ENCODE results near the gene SGCD.

The SGCD gene

GRCh38 chr5:156378159-156378558 lies 51.2 kb downstream of the SGCD start:
- no peak overlapping the region for H3K4me3 Mint-ChIP-seq
- H3K9me3 Mint-ChIP-seq: no peaks in the 10 kb centered on the region
- H3K27me3 Mint-ChIP-seq: peaks cover 11% of the 10 kb centered on the region
- H3K4me1 Mint-ChIP-seq: peaks cover 7% of the 10 kb centered on the region
- DNase-seq (ENCODE audit: low spot score in 2 of 2) (no peak), ATAC-seq (ENCODE audit: low read depth) (no peak)
- no peaks in the 10 kb centered on the region for H3K36me3 Mint-ChIP-seq
- H3K27ac Mint-ChIP-seq: no peak overlapping the region

DNA sequence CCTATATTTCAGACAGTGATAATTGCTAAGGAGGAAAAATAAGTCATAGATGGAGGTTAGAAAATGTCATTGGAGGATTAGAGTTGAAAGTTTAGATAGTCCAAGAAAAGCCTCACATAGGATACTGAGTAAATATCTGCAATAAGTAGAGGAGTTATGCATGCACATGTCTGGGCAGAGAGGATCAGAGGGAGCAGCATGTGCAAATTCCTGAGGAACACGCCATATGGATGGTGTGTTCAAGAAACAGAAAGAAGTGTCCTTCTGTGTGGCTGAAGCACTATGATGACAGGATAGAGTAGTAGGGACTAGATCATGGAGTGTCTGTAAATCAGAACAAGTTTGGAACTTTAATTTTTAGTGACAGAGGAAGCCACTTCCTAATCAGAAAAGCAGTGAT lies 52.2 kb downstream of the SGCD start:
- DNase-seq (ENCODE audit: low spot score in 2 of 2): no peak
- H3K4me3 Mint-ChIP-seq: no peak overlapping the region
- H3K36me3 Mint-ChIP-seq: no peaks in the 10 kb centered on the region
- peaks cover 7% of the 10 kb centered on the region for H3K4me1 Mint-ChIP-seq
- ATAC-seq (ENCODE audit: low read depth): no peak
- H3K27ac Mint-ChIP-seq: no peak overlapping the region
- no peaks in the 10 kb centered on the region for H3K9me3 Mint-ChIP-seq
- peaks cover 9% of the 10 kb centered on the region for H3K27me3 Mint-ChIP-seq

DNA sequence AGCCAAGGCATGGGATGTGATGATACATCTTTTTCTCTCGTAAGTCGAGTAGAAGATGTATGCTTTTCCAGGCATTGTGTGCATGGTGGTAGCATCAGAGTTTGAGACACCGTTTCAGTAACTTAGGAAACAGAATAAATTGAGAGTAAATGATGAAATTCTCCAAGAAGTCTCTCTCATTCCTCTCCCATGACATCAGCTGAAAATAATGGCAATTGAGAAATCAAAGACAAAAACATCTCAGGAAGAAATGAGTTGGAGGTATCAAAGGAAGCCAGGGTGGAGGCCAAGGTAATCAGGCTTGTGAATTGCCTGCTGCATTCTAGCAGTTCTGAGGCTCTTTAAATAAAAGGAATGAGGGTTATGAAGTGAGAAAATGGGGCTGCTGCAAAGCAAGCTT lies 53.9 kb downstream of the SGCD start:
- no peak overlapping the region for H3K27ac Mint-ChIP-seq
- no peaks in the 10 kb centered on the region for H3K36me3 Mint-ChIP-seq
- H3K4me1 Mint-ChIP-seq: peaks cover 4% of the 10 kb centered on the region
- ATAC-seq (ENCODE audit: low read depth): no peak
- peaks cover 7% of the 10 kb centered on the region for H3K27me3 Mint-ChIP-seq
- DNase-seq (ENCODE audit: low spot score in 2 of 2): no peak
- no peak overlapping the region for H3K4me3 Mint-ChIP-seq
- H3K9me3 Mint-ChIP-seq: no peaks in the 10 kb centered on the region

DNA sequence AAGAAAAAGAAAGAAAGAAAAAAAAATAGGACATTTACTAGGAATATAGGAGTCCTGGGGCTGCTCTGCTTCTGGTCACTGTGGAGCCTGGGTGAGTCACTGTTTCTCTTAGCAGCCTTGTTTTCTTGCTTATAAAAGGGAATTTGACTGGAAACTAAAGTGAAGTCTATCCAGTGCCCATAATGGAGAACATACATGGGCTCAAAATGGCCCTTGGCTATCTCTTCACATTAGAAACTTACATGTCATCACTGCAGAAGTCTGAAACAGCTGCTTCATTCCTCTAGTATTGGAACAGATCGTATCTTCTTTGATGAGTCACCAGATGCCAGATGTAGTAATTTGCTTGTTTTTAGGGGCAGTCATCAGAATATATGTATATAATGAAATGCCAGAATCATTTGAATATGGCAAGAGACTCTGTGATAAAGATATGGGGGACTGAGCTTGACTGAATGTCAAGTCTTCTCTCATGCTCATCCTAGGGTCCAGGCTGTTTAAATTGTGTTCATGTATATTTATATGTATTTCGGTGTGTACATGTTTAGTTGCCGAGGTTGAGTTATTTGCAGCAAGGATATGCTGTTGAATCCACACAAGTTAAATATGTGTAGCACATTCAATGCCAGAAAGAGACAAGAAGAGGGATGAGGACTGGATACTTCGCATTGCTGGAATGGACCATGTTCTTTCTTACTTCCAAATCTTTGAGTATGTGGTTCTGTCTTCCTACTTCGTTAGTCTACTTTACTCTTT lies 56.7 kb downstream of the SGCD start:
- no peaks in the 10 kb centered on the region for H3K4me1 Mint-ChIP-seq
- DNase-seq (ENCODE audit: low spot score in 2 of 2): no peak
- peaks cover 3% of the 10 kb centered on the region for H3K27me3 Mint-ChIP-seq
- no peaks in the 10 kb centered on the region for H3K9me3 Mint-ChIP-seq
- no peaks in the 10 kb centered on the region for H3K36me3 Mint-ChIP-seq
- ATAC-seq (ENCODE audit: low read depth): no peak
- H3K4me3 Mint-ChIP-seq: no peak overlapping the region
- H3K27ac Mint-ChIP-seq: no peak overlapping the region

DNA sequence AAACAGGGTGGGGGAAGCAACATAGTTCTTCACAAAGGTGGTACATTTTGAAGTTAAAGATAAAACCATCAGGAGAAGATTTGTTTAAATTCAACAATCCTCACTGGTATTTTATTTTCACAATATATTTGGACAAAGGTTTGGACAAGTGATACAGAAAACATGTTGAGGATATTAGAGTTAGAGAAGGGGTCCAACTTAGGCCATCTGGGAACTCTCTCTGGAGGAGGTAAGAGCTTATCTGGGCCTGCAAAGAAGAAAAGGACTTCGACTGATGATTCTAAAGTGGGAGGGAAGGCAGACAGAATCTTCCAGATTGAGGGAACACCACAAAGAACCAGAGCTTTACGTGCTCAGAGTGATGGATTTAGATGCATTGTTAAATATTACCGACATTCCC lies 58.5 kb downstream of the SGCD start:
- Mint-ChIP-seq H3K27me3 (peaks cover 1% of the 10 kb centered on the region), H3K27ac (no peak overlapping the region), H3K4me3 (no peak overlapping the region), H3K9me3 (no peaks in the 10 kb centered on the region), H3K36me3 (no peaks in the 10 kb centered on the region), H3K4me1 (no peaks in the 10 kb centered on the region)
- DNase-seq (ENCODE audit: low spot score in 2 of 2) (no peak), ATAC-seq (ENCODE audit: low read depth) (no peak)

- ATAC-seq (ENCODE audit: low read depth) (no peak), DNase-seq (ENCODE audit: low spot score in 2 of 2) (no peak)
- no peaks in the 10 kb centered on the region for H3K4me1 Mint-ChIP-seq
- H3K27ac Mint-ChIP-seq: no peak overlapping the region
- no peaks in the 10 kb centered on the region for H3K36me3 Mint-ChIP-seq
- H3K27me3 Mint-ChIP-seq: peaks cover 2% of the 10 kb centered on the region
- H3K9me3 Mint-ChIP-seq: no peaks in the 10 kb centered on the region
- no peak overlapping the region for H3K4me3 Mint-ChIP-seq
These were observed 60.0 kb downstream of the SGCD start for GRCh38 chr5:156386976-156387375.

DNA sequence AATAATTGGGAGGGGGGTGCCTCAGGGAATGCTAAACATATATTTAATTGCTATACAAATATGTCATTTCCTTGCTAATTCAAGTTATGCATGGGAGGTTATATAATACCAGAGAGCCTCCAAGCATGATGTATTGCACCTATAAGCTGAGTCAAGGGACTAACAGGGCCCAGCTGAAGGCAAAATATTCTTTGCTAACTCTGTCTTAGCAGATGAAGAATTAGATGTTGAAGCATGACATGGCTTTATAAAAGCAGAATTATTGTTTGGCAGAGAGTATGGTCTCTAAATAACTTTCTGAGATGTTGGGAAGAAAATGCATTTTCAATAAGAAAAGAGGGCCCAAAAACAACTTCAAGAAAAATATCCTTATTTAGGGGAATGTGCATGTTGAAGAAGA lies 60.4 kb downstream of the SGCD start:
- Mint-ChIP-seq H3K27ac (no peak overlapping the region), H3K9me3 (no peaks in the 10 kb centered on the region), H3K4me1 (no peaks in the 10 kb centered on the region), H3K36me3 (no peaks in the 10 kb centered on the region), H3K27me3 (peaks cover 3% of the 10 kb centered on the region), H3K4me3 (no peak overlapping the region)
- DNase-seq (ENCODE audit: low spot score in 2 of 2): no peak
- no peak for ATAC-seq (ENCODE audit: low read depth)

DNA sequence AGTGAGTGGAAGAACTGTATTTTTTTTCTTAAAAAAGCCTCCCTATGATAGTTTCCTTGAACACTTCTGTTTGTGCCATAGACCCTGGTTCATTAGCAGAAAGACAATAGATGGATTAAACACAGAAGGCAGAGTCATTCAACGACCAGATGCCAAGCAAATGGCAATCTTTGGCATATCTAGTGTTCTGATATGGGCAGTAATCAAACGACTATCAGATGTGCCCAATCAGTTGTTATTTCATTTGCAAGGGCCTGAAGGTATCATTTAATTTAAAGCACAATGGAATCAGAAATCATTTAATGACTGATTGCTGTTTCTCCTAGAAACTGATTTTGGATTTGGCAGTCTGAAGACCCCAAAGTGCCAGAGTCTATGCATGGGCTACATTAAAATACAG lies 61.3 kb downstream of the SGCD start:
- DNase-seq (ENCODE audit: low spot score in 2 of 2) (no peak), ATAC-seq (ENCODE audit: low read depth) (no peak)
- no peaks in the 10 kb centered on the region for H3K36me3 Mint-ChIP-seq
- H3K27ac Mint-ChIP-seq: no peak overlapping the region
- H3K4me1 Mint-ChIP-seq: no peaks in the 10 kb centered on the region
- no peaks in the 10 kb centered on the region for H3K9me3 Mint-ChIP-seq
- no peak overlapping the region for H3K4me3 Mint-ChIP-seq
- peaks cover 6% of the 10 kb centered on the region for H3K27me3 Mint-ChIP-seq

DNA sequence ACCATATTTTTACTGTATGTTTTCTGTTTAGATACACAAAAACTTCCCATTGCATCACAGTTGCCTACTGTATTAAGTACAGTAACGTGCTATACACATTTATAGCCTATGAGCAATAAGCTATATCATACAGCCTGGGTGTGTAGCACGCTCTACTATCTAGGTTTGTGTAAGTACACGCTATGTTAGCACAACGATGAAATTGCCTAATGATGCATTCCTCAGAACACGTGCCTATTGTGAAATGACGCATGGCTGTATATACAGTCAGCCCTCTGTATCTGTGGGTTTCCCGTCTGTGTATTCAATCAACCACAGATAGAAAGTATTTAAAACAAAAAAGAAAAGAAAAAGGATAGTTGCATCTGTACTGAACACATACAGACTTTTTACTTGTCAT lies 64.2 kb downstream of the SGCD start:
- Mint-ChIP-seq H3K9me3 (no peaks in the 10 kb centered on the region), H3K4me3 (no peak overlapping the region), H3K27ac (no peak overlapping the region), H3K27me3 (peaks cover 11% of the 10 kb centered on the region), H3K36me3 (no peaks in the 10 kb centered on the region), H3K4me1 (peaks cover 3% of the 10 kb centered on the region)
- ATAC-seq (ENCODE audit: low read depth) (no peak), DNase-seq (ENCODE audit: low spot score in 2 of 2) (no peak)

DNA sequence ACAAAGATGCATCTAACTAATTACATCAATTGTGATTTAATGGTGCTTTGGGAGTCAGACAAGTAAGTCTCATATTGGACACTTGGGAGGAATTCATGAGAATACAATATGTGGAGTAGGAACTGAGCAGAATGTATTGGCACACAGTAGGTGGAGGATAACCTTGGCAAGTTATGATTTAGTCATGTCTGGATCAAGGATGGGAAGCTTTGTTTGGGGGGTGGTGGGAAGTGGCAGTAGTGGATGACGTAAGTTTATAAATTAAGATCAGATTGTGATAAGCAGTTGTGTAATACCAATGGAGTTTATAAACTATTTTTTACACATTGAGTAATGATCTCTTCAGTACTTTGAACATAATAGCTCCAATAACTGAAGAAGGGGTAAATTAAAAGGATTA lies 67.0 kb downstream of the SGCD start:
- no peak for ATAC-seq (ENCODE audit: low read depth)
- Mint-ChIP-seq H3K27ac (no peak overlapping the region), H3K36me3 (no peaks in the 10 kb centered on the region), H3K4me1 (peaks cover 3% of the 10 kb centered on the region), H3K4me3 (no peak overlapping the region), H3K27me3 (peaks cover 11% of the 10 kb centered on the region), H3K9me3 (no peaks in the 10 kb centered on the region)
- DNase-seq (ENCODE audit: low spot score in 2 of 2): no peak

GRCh38 chr5:156394642-156395305 lies 67.8 kb downstream of the SGCD start:
- peak overlapping the region; percentile 63 for H3K27ac Mint-ChIP-seq
- no peak overlapping the region for H3K4me3 Mint-ChIP-seq
- ATAC-seq (ENCODE audit: low read depth): no peak
- H3K9me3 Mint-ChIP-seq: no peaks in the 10 kb centered on the region
- no peaks in the 10 kb centered on the region for H3K36me3 Mint-ChIP-seq
- H3K4me1 Mint-ChIP-seq: peaks cover 3% of the 10 kb centered on the region
- peaks cover 11% of the 10 kb centered on the region for H3K27me3 Mint-ChIP-seq
- no peak for DNase-seq (ENCODE audit: low spot score in 2 of 2)

DNA sequence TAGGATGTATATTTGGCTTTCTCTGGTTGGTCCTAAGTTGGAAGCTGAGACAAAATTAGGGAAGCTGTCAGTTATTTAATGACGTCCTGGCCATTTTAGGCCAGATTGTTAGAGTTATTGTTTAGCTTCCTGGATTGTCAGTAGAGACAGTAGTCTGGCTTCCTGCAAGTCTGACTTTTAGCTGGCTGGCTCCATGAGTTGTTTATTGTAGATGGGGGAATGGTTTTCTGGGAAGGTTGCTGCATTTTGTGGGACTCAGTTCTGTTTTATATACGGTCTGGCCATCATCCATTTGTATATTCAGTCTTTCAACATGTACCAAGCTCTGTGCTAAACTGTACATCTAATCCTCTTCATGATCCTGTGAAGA lies 68.3 kb downstream of the SGCD start:
- Mint-ChIP-seq H3K27me3 (peaks cover 10% of the 10 kb centered on the region), H3K4me3 (no peak overlapping the region), H3K27ac (peak overlapping the region; percentile 63), H3K4me1 (peaks cover 3% of the 10 kb centered on the region), H3K9me3 (no peaks in the 10 kb centered on the region), H3K36me3 (no peaks in the 10 kb centered on the region)
- DNase-seq (ENCODE audit: low spot score in 2 of 2) (no peak), ATAC-seq (ENCODE audit: low read depth) (no peak)

GRCh38 chr5:156396063-156396829 lies 69.3 kb downstream of the SGCD start:
- H3K9me3 Mint-ChIP-seq: no peaks in the 10 kb centered on the region
- DNase-seq (ENCODE audit: low spot score in 2 of 2): no peak
- H3K27me3 Mint-ChIP-seq: peaks cover 10% of the 10 kb centered on the region
- ATAC-seq (ENCODE audit: low read depth): no peak
- H3K4me1 Mint-ChIP-seq: peaks cover 3% of the 10 kb centered on the region
- no peaks in the 10 kb centered on the region for H3K36me3 Mint-ChIP-seq
- peak overlapping the region; percentile 46 for H3K27ac Mint-ChIP-seq
- H3K4me3 Mint-ChIP-seq: no peak overlapping the region

- Mint-ChIP-seq H3K4me1 (peaks cover 4% of the 10 kb centered on the region), H3K36me3 (no peaks in the 10 kb centered on the region), H3K4me3 (no peak overlapping the region), H3K27ac (peak overlapping the region; percentile 46), H3K27me3 (peaks cover 10% of the 10 kb centered on the region), H3K9me3 (no peaks in the 10 kb centered on the region)
- DNase-seq (ENCODE audit: low spot score in 2 of 2) (no peak), ATAC-seq (ENCODE audit: low read depth) (no peak)
These were observed 69.8 kb downstream of the SGCD start for GRCh38 chr5:156396830-156397081.
